GM12873 (cell line): ENCODE results near the gene SLC5A5.

Source experiments
- TF ChIP-seq, protein P1 (sequence below): IDR thresholded peaks from 2 replicates; pipeline ENCODE4 v1.5.1; 2012; ENCODE audit warnings: low read depth, mild to moderate bottlenecking, moderate library complexity, low read length, control low read depth; ENCODE audit not compliant: insufficient read depth; ENCODE audit errors: missing control alignments

The SLC5A5 gene

GRCh38 chr19:17893766-17894165, 22.0 kb downstream of the SLC5A5 start:
- TF ChIP-seq, protein P1, sequence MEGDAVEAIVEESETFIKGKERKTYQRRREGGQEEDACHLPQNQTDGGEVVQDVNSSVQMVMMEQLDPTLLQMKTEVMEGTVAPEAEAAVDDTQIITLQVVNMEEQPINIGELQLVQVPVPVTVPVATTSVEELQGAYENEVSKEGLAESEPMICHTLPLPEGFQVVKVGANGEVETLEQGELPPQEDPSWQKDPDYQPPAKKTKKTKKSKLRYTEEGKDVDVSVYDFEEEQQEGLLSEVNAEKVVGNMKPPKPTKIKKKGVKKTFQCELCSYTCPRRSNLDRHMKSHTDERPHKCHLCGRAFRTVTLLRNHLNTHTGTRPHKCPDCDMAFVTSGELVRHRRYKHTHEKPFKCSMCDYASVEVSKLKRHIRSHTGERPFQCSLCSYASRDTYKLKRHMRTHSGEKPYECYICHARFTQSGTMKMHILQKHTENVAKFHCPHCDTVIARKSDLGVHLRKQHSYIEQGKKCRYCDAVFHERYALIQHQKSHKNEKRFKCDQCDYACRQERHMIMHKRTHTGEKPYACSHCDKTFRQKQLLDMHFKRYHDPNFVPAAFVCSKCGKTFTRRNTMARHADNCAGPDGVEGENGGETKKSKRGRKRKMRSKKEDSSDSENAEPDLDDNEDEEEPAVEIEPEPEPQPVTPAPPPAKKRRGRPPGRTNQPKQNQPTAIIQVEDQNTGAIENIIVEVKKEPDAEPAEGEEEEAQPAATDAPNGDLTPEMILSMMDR, result no peak

GRCh38 chr19:17902701-17903100, 31.0 kb downstream of the SLC5A5 start:
- TF ChIP-seq, protein P1, result no peak

- TF ChIP-seq, protein P1, result no peak
Measured at GRCh38 chr19:17908244-17908643, 36.5 kb downstream of the SLC5A5 start.

GRCh38 chr19:17909003-17909732, 37.4 kb downstream of the SLC5A5 start:
- TF ChIP-seq, protein P1, result no peak

GRCh38 chr19:17910791-17911360, 39.1 kb downstream of the SLC5A5 start:
- TF ChIP-seq, protein P1, result no peak

DNA sequence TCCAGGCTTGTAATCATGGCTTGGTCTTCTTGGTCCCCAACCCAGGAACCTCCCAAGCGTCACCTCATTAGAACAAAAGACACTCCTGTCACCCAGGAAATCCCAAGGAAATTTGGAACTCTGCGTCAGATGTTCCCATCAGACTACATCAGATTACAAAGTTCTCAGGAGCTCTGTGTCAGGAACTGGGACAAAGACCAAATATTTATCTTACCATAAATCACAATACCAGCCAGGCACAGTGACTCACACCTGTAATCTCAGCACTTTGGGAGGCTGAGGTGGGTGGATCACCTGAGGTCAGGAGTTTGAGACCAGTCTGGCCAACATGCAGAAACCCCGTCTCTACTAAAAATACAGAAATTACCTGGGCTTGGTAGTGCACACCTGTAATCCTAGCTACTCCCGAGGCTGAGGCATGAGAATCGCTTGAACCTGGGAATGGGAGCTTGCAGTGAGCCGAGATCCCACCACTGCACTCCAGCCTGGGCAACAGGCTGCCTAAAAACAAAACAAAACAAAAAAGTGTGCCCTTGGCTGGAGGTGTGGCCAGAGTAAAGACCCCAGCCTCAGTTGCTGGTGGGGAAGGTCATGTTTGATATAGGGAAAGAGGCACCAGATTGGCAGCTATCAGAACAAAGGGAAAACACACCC, 44.3 kb downstream of the SLC5A5 start:
- TF ChIP-seq, protein P1, result no peak

DNA sequence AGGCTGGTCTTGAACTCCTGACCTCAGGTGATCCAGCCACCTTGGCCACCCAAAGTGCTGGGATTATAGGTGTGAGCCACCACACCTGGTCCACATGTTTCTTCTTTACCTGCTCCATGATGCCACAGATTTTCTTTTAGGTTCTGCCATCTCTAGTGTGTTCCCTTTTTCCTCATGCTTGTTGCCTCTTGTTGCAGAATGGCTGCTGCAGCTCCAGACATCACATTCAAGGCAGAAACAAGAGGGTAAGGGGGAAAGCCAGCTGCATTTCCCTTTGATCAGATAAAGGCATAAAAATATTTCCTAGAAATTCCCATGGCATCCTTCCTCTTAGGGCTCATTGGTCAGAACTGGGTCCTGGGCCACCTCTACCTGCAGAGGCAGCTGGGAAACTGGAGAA, 48.8 kb downstream of the SLC5A5 start:
- TF ChIP-seq, protein P1, result no peak
